Left forelimb (tissue), 1 donor: Measurements from ENCODE around the gene CALD1.

Experiments
- DNase-seq: peaks from one replicate; pipeline ENCODE4 v3.0.0-alpha.2; 2018; ENCODE audit warnings: low spot score

Gene CALD1

GRCh38 chr7:134764365-134764764 is 15.1 kb upstream of the CALD1 start:
- no peak for DNase-seq

- no peak for DNase-seq
Measured at GRCh38 chr7:134766779-134767519, 12.5 kb upstream of the CALD1 start.

- no peak for DNase-seq
Measured at GRCh38 chr7:134767520-134768168, 11.8 kb upstream of the CALD1 start.

- DNase-seq, result no peak
Measured at GRCh38 chr7:134768243-134768642, 11.2 kb upstream of the CALD1 start.

GRCh38 chr7:134770676-134771075 is 8.8 kb upstream of the CALD1 start:
- no peak for DNase-seq

- DNase-seq, result no peak
Measured at GRCh38 chr7:134771111-134771510, 8.3 kb upstream of the CALD1 start.

- no peak for DNase-seq
Measured at GRCh38 chr7:134771889-134772288, 7.5 kb upstream of the CALD1 start.

GRCh38 chr7:134772401-134772800 is 7.0 kb upstream of the CALD1 start:
- DNase-seq, result no peak

- DNase-seq, result no peak
Measured at GRCh38 chr7:134773164-134773563, 6.3 kb upstream of the CALD1 start.

- no peak for DNase-seq
Measured at GRCh38 chr7:134774119-134774518, 5.3 kb upstream of the CALD1 start.

- DNase-seq, result no peak
Measured at GRCh38 chr7:134777470-134777869, 2.0 kb upstream of the CALD1 start.

- DNase-seq, result no peak
Measured at GRCh38 chr7:134777908-134778580, 1.4 kb upstream of the CALD1 start.

- no peak for DNase-seq
Measured at GRCh38 chr7:134779741-134780065, 269 bp downstream of the CALD1 start.

GRCh38 chr7:134780166-134780828 is 863 bp downstream of the CALD1 start:
- DNase-seq, result no peak

- DNase-seq, result no peak
Measured at GRCh38 chr7:134781171-134781570, 1.7 kb downstream of the CALD1 start.

- DNase-seq, result no peak
Measured at GRCh38 chr7:134782121-134782623, 2.7 kb downstream of the CALD1 start.

- no peak for DNase-seq
Measured at GRCh38 chr7:134783294-134784069, 4.0 kb downstream of the CALD1 start.

GRCh38 chr7:134784251-134785049 is 5.0 kb downstream of the CALD1 start:
- DNase-seq, result no peak

GRCh38 chr7:134785842-134786241 is 6.4 kb downstream of the CALD1 start:
- DNase-seq, result no peak

- no peak for DNase-seq
Measured at GRCh38 chr7:134787064-134787463, 7.6 kb downstream of the CALD1 start.

GRCh38 chr7:134787720-134788119 is 8.3 kb downstream of the CALD1 start:
- DNase-seq, result no peak
